HepG2 (cell line): ENCODE data around the gene CPNE1. TPM values are rescaled to one million over a fixed set of nuclear protein-coding genes. Genes with fewer than 3 reads are reported as not detected.

ENCODE experiments used
- CHCHD3 ChIP-seq: sonication (generic); formaldehyde crosslinking; IDR thresholded peaks from 2 replicates; pipeline ENCODE4 v1.8.0; 2022; ENCODE audit warnings: mild to moderate bottlenecking, missing genetic modification reagents, moderate library complexity
- FOXA1 ChIP-seq, 2 experiments: fragments of 450-650 bp in 1 of 2; sonication (generic) in 1 of 2; formaldehyde crosslinking in 1 of 2; IDR thresholded peaks; 2 replicates each; pipeline versions ENCODE4 v1.4.0 to v1.6.1; 2016 to 2020; ENCODE audit warnings: missing genetic modification reagents in 1 of 2
- GFI1 ChIP-seq: sonication (generic); formaldehyde crosslinking; IDR thresholded peaks from 2 replicates; pipeline ENCODE4 v1.5.0; 2020; ENCODE audit warnings: missing genetic modification reagents, mild to moderate bottlenecking, borderline replicate concordance
- GTF2F1 ChIP-seq: fragments of 150-350 bp; IDR thresholded peaks from 2 replicates; pipeline ENCODE4 v1.6.1; 2014; ENCODE audit warnings: low read length
- HNF1B ChIP-seq: sonication (generic); formaldehyde crosslinking; IDR thresholded peaks from 2 replicates; pipeline ENCODE4 v1.5.1; 2020; ENCODE audit warnings: mild to moderate bottlenecking, moderate library complexity, missing genetic modification reagents
- HOXA7 ChIP-seq: sonication (generic); formaldehyde crosslinking; IDR thresholded peaks from 2 replicates; pipeline ENCODE4 v1.8.1; 2022; ENCODE audit warnings: mild to moderate bottlenecking, missing genetic modification reagents, moderate library complexity
- MAF1 ChIP-seq: sonication (generic); formaldehyde crosslinking; IDR thresholded peaks from 2 replicates; pipeline ENCODE4 v1.5.0; 2020; ENCODE audit warnings: missing genetic modification reagents, borderline replicate concordance
- NFIC ChIP-seq: IDR thresholded peaks from 2 replicates; pipeline ENCODE4 v1.6.1; 2012; ENCODE audit warnings: mild to moderate bottlenecking, low read length, inconsistent platforms
- REXO4 ChIP-seq: sonication (generic); formaldehyde crosslinking; IDR thresholded peaks from 2 replicates; pipeline ENCODE4 v1.8.0; 2022; ENCODE audit warnings: missing genetic modification reagents, mild to moderate bottlenecking, borderline replicate concordance
- RNF219 ChIP-seq: sonication (generic); formaldehyde crosslinking; IDR thresholded peaks from 2 replicates; pipeline ENCODE4 v1.5.0; 2020; ENCODE audit warnings: mild to moderate bottlenecking, missing genetic modification reagents
- THAP11 ChIP-seq: IDR thresholded peaks from 2 replicates; pipeline ENCODE4 v1.6.1; 2016; ENCODE audit warnings: missing biosample characterization, missing genetic modification reagents
- ZBTB37 ChIP-seq: sonication (generic); formaldehyde crosslinking; IDR thresholded peaks from 2 replicates; pipeline ENCODE4 v1.4.0; 2020; ENCODE audit warnings: mild to moderate bottlenecking, missing genetic modification reagents
- ZNF138 ChIP-seq: sonication (generic); formaldehyde crosslinking; IDR thresholded peaks from 2 replicates; pipeline ENCODE4 v1.5.0; 2020; ENCODE audit warnings: mild to moderate bottlenecking, low read depth, missing genetic modification reagents
- ZNF580 ChIP-seq: IDR thresholded peaks from 2 replicates; pipeline ENCODE4 v1.6.1; 2016; ENCODE audit warnings: low read depth, borderline replicate concordance
- ZNF646 ChIP-seq: sonication (generic); formaldehyde crosslinking; IDR thresholded peaks from 2 replicates; pipeline ENCODE4 v1.9.0; 2021; ENCODE audit warnings: mild to moderate bottlenecking, missing genetic modification reagents
- polyA plus RNA-seq, 8 experiments: library from polyadenylated mRNA; depleted of rRNA in 3 of 8; stranded (reverse) in 7 of 8; unstranded in 1 of 8; fragments of >200 nt; fragmentation: Illumina TruSeq in 4 of 8; extraction: Trizol in 4 of 8; gene quantifications; 2 replicates each; pipeline versions ENCODE4 v1.2.1 to v1.2.3, GENCODE V29; 2011 to 2016; ENCODE audit warnings: low read depth in 4 of 8, missing spikeins in 1 of 8, mixed read lengths in 1 of 8; ENCODE audit not compliant: insufficient read depth in 1 of 8
- total RNA-seq, 5 experiments: library from RNA; depleted of rRNA; stranded (reverse); fragments of >200 nt; fragmentation: Illumina TruSeq; extraction: Trizol; gene quantifications; 2 replicates each; pipeline ENCODE4 v1.2.3, GENCODE V29; 2016; ENCODE audit warnings: low read depth in 1 of 5

Gene CPNE1
- total and polyA plus RNA-seq, 2 of the 13 experiments (the other 11 are each of a cell fraction or from before 2014, with no cell fraction given), result 408 to 431 TPM

- TF ChIP-seq HNF1B (CRISPR knock-in tag) (no peak), ZNF580 (CRISPR knock-in tag) (0 out of 2 replicates have a peak, but pooled peaks have one; percentile 37), THAP11 (peak; percentile 28; the same call in 1 of the 2 replicates), REXO4 (CRISPR knock-in tag) (no peak), HOXA7 (CRISPR knock-in tag) (0 out of 2 replicates have a peak, but pooled peaks have one; percentile 3), ZBTB37 (CRISPR knock-in tag) (peak; percentile 58; the same call in 1 of the 2 replicates), FOXA1 (IDR thresholded peaks at IDR 0.05) (no peak), FOXA1 (CRISPR knock-in tag; IDR thresholded peaks at IDR 0.05) (0 out of 2 replicates have a peak, but pooled peaks have one; percentile 2), GFI1 (CRISPR knock-in tag) (peak; percentile 44; the same call in 1 of the 2 replicates), ZNF138 (CRISPR knock-in tag) (no peak), ZNF646 (peak; percentile 69; the same call in 1 of the 2 replicates), MAF1 (CRISPR knock-in tag) (no peak), NFIC (no peak; the same call in 1 of the 2 replicates), RNF219 (CRISPR knock-in tag) (peak; percentile 2; the same call in 1 of the 2 replicates), CHCHD3 (no peak), GTF2F1 (no peak)
Measured at GRCh38 chr20:35663516-35664465, 909 bp downstream of the CPNE1 start (continued).
